ENCODE measurements around the gene BTBD16. TPM values are rescaled to one million over a fixed set of nuclear protein-coding genes. Genes with fewer than 3 reads are reported as not detected.

The BTBD16 gene
- total and polyA plus RNA-seq, 2 of the 13 experiments (the other 11 are each of a cell fraction or from before 2014, with no cell fraction given) = 5.0 to 11.9 TPM

DNA sequence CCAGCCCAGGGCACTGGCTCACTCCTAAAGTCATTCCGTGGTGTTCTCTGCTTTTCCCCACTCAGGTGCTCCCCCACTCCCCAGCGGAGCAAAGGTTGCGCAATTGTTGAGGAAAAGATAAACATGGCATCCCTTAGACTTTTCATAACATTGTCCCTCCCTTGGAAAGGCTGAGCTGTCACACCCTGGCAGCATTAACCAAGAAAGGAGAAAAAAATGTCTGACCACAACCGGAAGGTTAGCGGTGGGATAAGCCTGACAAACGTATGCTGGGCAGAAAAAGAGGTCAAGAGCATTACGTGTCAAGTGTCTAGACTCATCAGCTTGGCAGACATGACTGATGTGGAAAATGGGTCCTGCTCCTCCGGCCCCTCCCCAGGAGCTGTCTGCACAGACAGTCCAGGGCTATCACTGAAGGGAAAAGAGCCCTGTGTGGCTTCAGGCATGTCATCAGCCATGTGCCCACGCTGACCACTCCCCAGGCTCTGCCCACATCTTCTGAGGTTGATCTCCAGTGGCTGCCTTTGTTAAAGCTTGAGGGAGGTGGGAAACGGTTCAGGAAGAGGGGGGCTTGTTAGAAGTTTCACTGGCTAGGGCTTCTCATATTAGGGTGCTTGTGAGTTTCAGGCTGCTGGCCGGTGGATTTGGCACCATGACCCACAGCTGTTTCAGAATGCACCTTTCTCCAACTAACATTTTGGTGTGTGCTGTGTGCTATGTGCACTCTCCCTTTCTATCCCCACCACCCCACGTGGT is 30.1 kb downstream of the BTBD16 start (continued):
- TF ChIP-seq, protein P1, sequence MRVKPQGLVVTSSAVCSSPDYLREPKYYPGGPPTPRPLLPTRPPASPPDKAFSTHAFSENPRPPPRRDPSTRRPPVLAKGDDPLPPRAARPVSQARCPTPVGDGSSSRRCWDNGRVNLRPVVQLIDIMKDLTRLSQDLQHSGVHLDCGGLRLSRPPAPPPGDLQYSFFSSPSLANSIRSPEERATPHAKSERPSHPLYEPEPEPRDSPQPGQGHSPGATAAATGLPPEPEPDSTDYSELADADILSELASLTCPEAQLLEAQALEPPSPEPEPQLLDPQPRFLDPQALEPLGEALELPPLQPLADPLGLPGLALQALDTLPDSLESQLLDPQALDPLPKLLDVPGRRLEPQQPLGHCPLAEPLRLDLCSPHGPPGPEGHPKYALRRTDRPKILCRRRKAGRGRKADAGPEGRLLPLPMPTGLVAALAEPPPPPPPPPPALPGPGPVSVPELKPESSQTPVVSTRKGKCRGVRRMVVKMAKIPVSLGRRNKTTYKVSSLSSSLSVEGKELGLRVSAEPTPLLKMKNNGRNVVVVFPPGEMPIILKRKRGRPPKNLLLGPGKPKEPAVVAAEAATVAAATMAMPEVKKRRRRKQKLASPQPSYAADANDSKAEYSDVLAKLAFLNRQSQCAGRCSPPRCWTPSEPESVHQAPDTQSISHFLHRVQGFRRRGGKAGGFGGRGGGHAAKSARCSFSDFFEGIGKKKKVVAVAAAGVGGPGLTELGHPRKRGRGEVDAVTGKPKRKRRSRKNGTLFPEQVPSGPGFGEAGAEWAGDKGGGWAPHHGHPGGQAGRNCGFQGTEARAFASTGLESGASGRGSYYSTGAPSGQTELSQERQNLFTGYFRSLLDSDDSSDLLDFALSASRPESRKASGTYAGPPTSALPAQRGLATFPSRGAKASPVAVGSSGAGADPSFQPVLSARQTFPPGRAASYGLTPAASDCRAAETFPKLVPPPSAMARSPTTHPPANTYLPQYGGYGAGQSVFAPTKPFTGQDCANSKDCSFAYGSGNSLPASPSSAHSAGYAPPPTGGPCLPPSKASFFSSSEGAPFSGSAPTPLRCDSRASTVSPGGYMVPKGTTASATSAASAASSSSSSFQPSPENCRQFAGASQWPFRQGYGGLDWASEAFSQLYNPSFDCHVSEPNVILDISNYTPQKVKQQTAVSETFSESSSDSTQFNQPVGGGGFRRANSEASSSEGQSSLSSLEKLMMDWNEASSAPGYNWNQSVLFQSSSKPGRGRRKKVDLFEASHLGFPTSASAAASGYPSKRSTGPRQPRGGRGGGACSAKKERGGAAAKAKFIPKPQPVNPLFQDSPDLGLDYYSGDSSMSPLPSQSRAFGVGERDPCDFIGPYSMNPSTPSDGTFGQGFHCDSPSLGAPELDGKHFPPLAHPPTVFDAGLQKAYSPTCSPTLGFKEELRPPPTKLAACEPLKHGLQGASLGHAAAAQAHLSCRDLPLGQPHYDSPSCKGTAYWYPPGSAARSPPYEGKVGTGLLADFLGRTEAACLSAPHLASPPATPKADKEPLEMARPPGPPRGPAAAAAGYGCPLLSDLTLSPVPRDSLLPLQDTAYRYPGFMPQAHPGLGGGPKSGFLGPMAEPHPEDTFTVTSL (CRISPR knock-in tag; IDR thresholded peaks at IDR 0.05; ENCODE audit: borderline replicate concordance) = no peak
- TF ChIP-seq RCOR2 (CRISPR knock-in tag; IDR thresholded peaks at IDR 0.05) (peak; percentile 58; the same call in 1 of the 2 replicates), PAF1 (CRISPR knock-in tag; IDR thresholded peaks at IDR 0.05) (no peak), ZMAT3 (CRISPR knock-in tag; conservative IDR thresholded peaks at IDR 0.05) (no peak), KDM1A (CRISPR knock-in tag; IDR thresholded peaks at IDR 0.05) (no peak), EHMT2 (IDR thresholded peaks at IDR 0.05; ENCODE audit: borderline replicate concordance, low read depth, low read length) (no peak), DPF2 (CRISPR knock-in tag; IDR thresholded peaks at IDR 0.05; ENCODE audit: borderline replicate concordance, low read depth) (no peak), PLRG1 (conservative IDR thresholded peaks at IDR 0.05) (no peak), MBD4 (IDR thresholded peaks at IDR 0.05; ENCODE audit: borderline replicate concordance, low read length) (no peak), ATF7 (IDR thresholded peaks at IDR 0.05) (no peak), ATF7 (CRISPR knock-in tag; IDR thresholded peaks at IDR 0.05) (no peak)
- TF ChIP-seq, protein P2, sequence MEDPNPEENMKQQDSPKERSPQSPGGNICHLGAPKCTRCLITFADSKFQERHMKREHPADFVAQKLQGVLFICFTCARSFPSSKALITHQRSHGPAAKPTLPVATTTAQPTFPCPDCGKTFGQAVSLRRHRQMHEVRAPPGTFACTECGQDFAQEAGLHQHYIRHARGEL (CRISPR knock-in tag; IDR thresholded peaks at IDR 0.05) = no peak
- TF ChIP-seq, protein P3, sequence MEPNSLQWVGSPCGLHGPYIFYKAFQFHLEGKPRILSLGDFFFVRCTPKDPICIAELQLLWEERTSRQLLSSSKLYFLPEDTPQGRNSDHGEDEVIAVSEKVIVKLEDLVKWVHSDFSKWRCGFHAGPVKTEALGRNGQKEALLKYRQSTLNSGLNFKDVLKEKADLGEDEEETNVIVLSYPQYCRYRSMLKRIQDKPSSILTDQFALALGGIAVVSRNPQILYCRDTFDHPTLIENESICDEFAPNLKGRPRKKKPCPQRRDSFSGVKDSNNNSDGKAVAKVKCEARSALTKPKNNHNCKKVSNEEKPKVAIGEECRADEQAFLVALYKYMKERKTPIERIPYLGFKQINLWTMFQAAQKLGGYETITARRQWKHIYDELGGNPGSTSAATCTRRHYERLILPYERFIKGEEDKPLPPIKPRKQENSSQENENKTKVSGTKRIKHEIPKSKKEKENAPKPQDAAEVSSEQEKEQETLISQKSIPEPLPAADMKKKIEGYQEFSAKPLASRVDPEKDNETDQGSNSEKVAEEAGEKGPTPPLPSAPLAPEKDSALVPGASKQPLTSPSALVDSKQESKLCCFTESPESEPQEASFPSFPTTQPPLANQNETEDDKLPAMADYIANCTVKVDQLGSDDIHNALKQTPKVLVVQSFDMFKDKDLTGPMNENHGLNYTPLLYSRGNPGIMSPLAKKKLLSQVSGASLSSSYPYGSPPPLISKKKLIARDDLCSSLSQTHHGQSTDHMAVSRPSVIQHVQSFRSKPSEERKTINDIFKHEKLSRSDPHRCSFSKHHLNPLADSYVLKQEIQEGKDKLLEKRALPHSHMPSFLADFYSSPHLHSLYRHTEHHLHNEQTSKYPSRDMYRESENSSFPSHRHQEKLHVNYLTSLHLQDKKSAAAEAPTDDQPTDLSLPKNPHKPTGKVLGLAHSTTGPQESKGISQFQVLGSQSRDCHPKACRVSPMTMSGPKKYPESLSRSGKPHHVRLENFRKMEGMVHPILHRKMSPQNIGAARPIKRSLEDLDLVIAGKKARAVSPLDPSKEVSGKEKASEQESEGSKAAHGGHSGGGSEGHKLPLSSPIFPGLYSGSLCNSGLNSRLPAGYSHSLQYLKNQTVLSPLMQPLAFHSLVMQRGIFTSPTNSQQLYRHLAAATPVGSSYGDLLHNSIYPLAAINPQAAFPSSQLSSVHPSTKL (CRISPR knock-in tag; IDR thresholded peaks at IDR 0.05) = peak; percentile 62
- TF ChIP-seq, protein P4, sequence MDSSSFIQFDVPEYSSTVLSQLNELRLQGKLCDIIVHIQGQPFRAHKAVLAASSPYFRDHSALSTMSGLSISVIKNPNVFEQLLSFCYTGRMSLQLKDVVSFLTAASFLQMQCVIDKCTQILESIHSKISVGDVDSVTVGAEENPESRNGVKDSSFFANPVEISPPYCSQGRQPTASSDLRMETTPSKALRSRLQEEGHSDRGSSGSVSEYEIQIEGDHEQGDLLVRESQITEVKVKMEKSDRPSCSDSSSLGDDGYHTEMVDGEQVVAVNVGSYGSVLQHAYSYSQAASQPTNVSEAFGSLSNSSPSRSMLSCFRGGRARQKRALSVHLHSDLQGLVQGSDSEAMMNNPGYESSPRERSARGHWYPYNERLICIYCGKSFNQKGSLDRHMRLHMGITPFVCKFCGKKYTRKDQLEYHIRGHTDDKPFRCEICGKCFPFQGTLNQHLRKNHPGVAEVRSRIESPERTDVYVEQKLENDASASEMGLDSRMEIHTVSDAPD (CRISPR knock-in tag; IDR thresholded peaks at IDR 0.05) = no peak
- TF ChIP-seq, protein P5, sequence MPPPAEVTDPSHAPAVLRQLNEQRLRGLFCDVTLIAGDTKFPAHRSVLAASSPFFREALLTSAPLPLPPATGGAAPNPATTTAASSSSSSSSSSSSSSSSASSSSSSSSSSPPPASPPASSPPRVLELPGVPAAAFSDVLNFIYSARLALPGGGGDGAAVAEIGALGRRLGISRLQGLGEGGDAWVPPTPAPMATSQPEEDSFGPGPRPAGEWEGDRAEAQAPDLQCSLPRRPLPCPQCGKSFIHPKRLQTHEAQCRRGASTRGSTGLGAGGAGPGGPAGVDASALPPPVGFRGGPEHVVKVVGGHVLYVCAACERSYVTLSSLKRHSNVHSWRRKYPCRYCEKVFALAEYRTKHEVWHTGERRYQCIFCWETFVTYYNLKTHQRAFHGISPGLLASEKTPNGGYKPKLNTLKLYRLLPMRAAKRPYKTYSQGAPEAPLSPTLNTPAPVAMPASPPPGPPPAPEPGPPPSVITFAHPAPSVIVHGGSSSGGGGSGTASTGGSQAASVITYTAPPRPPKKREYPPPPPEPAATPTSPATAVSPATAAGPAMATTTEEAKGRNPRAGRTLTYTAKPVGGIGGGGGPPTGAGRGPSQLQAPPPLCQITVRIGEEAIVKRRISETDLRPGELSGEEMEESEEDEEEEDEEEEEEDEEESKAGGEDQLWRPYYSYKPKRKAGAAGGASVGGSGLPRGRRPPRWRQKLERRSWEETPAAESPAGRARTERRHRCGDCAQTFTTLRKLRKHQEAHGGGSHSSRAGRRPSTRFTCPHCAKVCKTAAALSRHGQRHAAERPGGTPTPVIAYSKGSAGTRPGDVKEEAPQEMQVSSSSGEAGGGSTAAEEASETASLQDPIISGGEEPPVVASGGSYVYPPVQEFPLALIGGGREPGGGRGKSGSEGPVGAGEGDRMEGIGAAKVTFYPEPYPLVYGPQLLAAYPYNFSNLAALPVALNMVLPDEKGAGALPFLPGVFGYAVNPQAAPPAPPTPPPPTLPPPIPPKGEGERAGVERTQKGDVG (CRISPR knock-in tag; IDR thresholded peaks at IDR 0.05; ENCODE audit: borderline replicate concordance) = no peak

Measured in HepG2 (cell line).